Activated CD4-positive, alpha-beta T cell treated with anti-CD3 and anti-CD28 coated beads for 4 hours (primary cell): Measurements from ENCODE around the gene ACTG2.
"Not testable (repeated sequence)": the region's sequence is repeated elsewhere in the genome, so short reads cannot be mapped to it uniquely, and the experiment has no call there.

ENCODE experiments used
- DNase-seq, 2 donors: peaks; one replicate each; pipeline ENCODE4 v3.0.0-alpha.2; 2020

ACTG2 gene

GRCh38 chr2:73892631-73893329, at the start of gene ACTG2:
TSS of gene ACTG2 (plus strand) at chr2:73893008. CDS start at chr2:73901312, 8,304 bp downstream.
- DNase-seq = no peak

- no peak for DNase-seq
Measured at GRCh38 chr2:73844087-73844486, 48.7 kb upstream of the ACTG2 start.

DNA sequence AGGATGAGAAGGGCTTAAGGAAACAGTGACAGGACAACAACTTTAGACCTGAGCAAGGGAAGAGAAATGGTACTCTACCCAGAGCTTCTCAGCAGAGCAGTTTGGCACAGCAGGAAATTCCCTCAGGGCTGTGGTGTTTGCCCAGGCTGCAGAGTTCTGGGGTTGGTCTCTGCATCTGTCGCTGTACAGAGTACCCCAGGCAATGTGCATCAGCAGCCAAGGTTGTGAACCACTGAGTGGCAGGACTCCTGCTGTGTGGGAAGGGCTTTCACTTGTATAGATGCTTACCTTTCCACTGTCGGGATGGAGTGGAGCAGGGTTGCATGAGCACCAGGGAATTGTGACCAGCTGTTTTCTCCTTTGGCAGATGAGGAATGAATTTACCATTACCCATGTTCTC, 42.8 kb upstream of the ACTG2 start:
- DNase-seq = no peak

DNA sequence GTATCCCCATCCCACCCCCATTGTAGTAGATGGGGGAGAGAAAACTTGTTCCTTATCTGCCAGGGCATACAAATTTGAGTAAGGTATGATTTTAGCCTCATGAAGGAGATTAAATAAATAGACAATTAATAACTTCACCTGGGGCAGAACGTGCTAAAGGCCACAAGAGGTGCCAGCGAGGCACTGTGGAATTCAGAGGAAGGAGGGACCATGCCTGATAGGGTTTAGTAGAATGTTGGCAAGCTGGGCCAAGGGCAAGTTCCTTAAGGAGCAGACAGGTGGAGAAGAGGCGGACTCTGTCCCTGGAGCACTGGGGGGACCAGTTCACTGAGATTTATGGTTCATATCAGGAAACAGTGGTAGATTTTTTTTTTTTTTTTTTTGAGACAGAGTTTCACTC, 41.5 kb upstream of the ACTG2 start:
- no peak for DNase-seq

DNA sequence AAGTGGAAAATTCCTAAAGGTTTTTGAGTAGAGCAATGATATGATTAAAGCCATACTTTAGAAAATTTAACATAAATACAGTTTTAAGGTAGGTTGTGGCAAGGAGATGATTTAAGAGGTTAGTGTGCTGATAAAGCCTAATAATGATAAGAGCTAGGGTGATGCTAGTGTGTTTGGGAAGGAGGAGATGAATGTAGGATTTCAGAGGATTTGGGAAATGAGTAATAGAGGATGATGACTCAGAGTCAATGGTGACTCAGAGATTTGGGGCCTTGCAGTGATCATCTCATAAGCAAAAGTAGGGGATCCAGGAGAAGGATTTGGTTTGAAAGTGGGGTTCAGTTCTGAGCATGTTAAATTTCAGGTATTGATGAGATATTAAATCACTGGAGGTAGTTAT, 40.8 kb upstream of the ACTG2 start:
- DNase-seq = no peak

DNA sequence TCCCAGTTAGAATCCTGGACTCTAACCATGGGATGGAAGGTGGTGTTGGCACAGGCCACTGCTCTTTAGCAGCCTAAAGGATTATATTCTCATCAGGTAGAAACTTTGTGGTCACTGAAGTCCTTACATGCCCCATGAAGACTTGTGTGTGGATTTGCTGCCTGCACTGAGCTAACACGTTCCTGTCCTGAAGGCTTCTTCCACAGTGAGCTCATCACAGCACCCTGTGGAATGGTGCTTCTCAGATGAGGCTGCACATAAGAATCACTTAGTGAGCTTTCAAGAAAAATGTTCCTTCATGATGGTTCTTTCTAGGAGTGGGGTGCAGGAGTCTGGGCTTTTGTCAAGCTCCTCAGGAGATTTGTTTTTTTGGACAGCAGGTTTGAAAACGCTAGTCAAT, 37.3 kb upstream of the ACTG2 start:
- DNase-seq = no peak

DNA sequence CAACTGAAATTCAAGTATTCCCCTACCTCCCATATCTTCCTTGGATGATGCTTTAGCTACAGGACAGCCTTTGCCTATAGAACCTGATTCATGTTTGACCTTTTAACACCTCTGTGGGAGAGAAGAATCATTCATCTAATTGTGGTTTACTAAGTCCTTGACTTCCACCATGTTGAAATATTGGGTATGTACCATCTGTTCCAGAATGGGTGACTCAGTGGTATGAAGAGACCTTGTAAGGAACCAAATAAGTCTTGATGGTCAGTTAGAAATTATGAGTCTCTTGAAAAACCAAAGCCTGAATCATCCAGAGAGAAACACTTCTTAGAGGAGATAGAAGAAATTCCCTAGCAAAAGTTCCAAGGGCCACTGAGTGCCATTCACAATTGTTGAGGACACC, 36.6 kb upstream of the ACTG2 start:
- no peak for DNase-seq

DNA sequence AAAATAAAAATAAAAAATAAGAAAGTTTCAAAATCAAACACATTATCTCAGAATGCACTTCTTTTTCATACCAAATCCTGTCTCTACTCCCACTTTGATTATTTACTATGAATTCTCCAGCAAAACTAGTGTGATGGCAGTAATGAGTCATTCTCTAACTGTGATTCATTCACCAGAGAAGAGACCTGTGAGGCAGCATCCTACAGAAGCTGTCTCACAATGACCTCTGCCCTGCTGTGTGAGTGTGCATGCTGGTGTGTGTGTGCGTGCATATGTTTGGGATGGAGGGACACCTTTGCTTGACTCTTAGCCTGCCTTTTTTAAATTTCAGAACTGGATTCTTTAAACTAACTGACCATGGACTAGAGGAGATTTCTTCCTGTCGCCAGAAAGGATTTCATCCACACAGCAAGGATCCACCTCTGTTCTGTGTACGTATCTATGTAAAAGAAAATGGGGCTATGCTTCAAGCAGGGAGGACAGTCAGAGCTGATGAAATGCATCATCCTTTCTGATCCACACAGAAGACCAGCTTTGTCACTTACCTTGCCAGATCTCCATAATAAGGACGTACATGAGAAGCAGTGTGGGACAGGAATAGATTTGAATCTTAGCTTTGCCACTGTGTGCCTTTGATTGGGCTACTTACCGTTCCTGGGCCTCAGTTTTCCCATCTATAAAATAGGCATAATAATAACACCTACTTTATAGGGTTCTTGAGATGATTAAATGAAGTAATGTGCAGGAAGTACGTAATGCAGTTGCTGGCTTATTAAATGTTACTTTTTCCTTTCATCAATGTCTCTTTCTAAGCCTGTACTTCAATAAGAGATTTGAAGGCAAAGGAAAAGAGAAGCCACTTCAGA, 32.9 kb upstream of the ACTG2 start:
- DNase-seq = peak; percentile 12 to 13

DNA sequence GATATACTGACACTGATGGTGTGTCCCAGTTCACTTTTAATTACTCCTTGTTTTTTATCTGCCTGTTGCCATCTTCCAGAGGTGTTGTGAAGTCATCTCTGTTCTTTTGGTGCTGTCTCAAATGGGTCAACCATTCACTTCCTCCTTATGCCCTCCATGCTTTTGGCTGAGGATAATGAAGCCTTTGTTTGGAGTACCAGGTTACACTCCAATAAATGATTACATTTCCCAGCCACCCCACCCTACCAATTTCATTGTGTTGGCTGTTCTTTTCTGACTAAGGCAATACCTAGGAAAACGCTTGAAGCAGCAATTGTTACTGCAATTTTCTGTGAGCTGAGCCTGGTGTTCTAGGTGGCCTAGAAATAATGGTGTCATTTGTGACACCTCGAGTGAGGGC, 29.8 kb upstream of the ACTG2 start:
- no peak for DNase-seq

- no peak for DNase-seq
Measured at GRCh38 chr2:73868204-73868978, 24.4 kb upstream of the ACTG2 start.

- DNase-seq = no peak
Measured at GRCh38 chr2:73870084-73870483, 22.7 kb upstream of the ACTG2 start.

GRCh38 chr2:73877071-73877802, 15.6 kb upstream of the ACTG2 start:
- no peak for DNase-seq

DNA sequence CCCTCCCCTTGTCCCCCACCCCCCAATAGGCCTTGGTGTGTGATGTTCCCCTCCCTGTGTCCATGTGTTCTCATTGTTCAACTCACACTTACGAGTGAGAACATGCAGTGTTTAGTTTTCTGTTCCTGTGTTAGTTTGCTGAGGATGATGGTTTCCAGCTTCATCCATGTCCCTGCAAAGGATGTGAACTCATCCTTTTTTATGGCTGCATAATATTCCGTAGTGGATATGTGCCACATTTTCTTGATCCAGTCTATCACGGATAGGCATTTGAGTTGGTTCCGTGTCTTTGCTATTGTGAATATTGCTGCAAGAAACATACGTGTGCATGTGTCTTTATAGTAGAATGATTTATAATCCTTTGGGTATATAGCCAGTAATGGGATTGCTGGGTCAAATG, 14.8 kb upstream of the ACTG2 start:
- DNase-seq = not testable (repeated sequence)

DNA sequence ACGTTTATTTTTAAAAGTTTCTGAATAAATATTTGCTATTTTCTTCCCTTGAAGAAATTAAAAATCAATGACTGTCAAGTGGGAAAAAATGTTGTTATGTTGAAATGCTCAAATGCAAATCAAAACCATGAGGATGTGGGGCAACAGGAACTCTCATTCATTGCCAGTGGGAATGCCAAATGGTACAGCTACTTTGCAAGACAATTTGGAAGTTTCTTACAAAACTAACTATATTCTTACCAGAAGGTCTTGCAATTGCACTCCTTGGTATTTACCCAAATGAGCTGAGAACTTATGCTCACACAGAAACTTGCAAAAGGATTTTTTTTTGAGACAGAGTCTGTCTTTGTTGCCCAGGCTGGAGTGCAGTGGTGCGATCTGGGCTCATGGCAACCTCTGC, 7.4 kb upstream of the ACTG2 start:
- DNase-seq = no peak

DNA sequence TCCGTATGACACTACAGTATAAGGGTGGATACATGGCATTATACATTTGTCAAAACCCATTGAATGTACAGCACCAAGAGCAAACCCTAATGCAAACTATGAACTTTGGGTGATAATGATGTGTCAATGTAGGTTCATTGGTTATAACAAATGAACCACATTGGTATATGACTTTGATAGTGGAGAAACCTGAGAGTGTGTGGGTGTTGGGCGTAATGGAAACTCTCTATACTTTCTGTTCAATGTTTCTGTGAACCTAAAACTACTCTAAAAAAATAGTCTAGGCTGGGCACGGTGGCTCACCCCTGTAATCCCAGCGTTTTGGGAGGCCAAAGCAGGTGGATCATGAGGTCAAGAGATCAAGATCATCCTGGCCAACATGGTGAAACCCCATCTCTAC, 6.5 kb upstream of the ACTG2 start:
- DNase-seq = peak; percentile 17 to 23

DNA sequence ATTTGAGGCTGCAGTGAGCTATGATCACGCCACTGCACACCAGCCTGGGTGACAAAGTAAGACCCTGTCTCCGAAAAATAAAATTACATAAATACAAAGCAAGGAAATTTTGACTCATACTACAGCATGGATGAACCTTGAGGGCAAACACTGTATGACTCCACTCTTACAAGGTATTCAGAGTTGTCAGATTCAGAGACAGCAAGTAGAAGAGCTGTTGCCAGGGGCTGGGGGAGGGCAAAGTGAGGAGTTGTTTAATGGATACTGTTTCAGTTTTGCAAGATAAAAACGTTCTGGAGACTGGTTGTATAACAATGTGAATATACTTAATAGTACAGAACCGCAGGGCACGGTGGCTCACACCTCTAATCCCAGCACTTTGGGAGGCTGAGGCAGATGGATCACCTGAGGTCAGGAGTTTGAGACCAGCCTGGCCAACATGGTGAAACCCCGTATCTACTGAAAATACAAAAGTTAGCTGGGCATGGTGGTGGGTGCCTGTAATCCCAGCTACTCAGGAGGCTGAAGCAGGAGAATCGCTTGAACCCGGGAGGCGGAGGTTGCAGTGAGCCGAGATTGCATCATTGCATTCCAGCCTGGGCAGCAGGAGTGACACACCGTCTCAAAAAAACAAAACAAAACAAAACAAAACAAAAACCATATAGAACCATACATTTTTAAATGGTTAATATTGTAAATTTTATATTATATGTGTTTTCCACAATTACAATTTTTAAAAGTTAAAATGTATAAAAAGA, 5.0 kb upstream of the ACTG2 start:
- DNase-seq = not testable (repeated sequence)

DNA sequence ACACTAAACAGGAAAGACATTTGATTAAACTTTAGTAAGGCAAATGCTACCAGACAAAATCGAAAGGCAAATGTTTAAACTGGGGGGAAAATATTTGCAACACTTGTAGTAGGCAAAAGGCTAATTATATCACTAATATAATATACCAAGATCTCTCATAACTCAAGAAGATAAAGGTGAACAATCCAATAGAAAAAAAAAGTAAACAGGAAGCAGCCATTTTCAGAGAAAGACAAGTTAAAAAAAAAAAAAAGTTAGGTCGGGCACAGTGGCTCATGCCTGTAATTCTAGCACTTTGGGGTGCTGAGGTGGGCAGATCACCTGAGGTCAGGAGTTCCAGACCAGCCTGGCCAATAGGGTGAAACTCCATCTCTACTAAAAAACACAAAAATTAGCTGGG, 4.4 kb upstream of the ACTG2 start:
- DNase-seq = no peak

GRCh38 chr2:73889206-73889605, 3.6 kb upstream of the ACTG2 start:
- no peak for DNase-seq

GRCh38 chr2:73890301-73891092, 2.3 kb upstream of the ACTG2 start:
- DNase-seq = no peak

GRCh38 chr2:73891276-73891901, 1.4 kb upstream of the ACTG2 start:
- DNase-seq = no peak
